ENCODE data around the gene DENND2C. TPM values are rescaled to one million over a fixed set of nuclear protein-coding genes. Genes with fewer than 3 reads are reported as not detected.
A peak's percentile ranks its signal among the peaks of the same experiment; 100 is the strongest.

Gene DENND2C
- polyA plus RNA-seq, 2 of the 4 experiments (the other 2 are of a cell fraction) = 0.18 to 0.19 TPM

- POLR2A ChIA-PET = no interaction called here
- FAIRE-seq = no peak
Measured at GRCh38 chr1:114559356-114559755, 110.5 kb downstream of the DENND2C start.

GRCh38 chr1:114558544-114558943 is 111.3 kb downstream of the DENND2C start:
- TF ChIP-seq CTCF (IDR thresholded peaks at IDR 0.05) = peak; percentile 39
- no peak for TF ChIP-seq ELK1 (IDR thresholded peaks at IDR 0.05; ENCODE audit: low read depth, low read length)
- peak; percentile 40 to 44; a peak in 4 of 5 replicates for TF ChIP-seq RAD21 (conservative IDR thresholded peaks at IDR 0.05 in 1 of 2, IDR thresholded peaks at IDR 0.05 in 1 of 2)
- no peaks in the 10 kb centered on the region for H3K9me3 ChIP-seq
- no peak overlapping the region for H3K4me2 ChIP-seq
- 96% methylated on average over 1 of the region's 1 CpG for WGBS (ENCODE audit: missing lambda C conversion rate)
- CTCF ChIA-PET = interaction anchor here (1.3 to 2.2 kb wide), 2 partner anchors 9 to 581 kb away, joined by 4 to 6 read pairs; no protein-coding TSS in a partner anchor
- no peaks in the 10 kb centered on the region for H3K4me1 ChIP-seq
- POLR2A ChIA-PET = no interaction called here
- no peak overlapping the region for H3K27ac ChIP-seq
- peak; percentile 5 to 18 for DNase-seq (ENCODE audit: low read depth in 1 of 2, low spot score in 1 of 2)
- ATAC-seq = no peak
- H3K4me3 ChIP-seq = no peak overlapping the region
- FAIRE-seq = no peak

More at GRCh38 chr1:114559356-114559755, 110.5 kb downstream of the DENND2C start:
- no peaks in the 10 kb centered on the region for H3K4me1 ChIP-seq
- 76% methylated on average over 3 of the region's 3 CpGs for WGBS (ENCODE audit: missing lambda C conversion rate)
- H3K4me2 ChIP-seq = no peak overlapping the region
- H3K4me3 ChIP-seq = no peak overlapping the region
- no peak overlapping the region for H3K27ac ChIP-seq
- no peak for DNase-seq (ENCODE audit: low read depth in 1 of 2, low spot score in 1 of 2)
- TF ChIP-seq ZSCAN20 (CRISPR knock-in tag; IDR thresholded peaks at IDR 0.05) (no peak), CHD4 (IDR thresholded peaks at IDR 0.05; ENCODE audit: borderline replicate concordance) (no peak)
- H3K9me3 ChIP-seq = no peaks in the 10 kb centered on the region
- CTCF ChIA-PET = interaction anchor here (0.5 to 2.2 kb wide), 9 partner anchors 8 to 1382 kb away, joined by 3 to 6 read pairs (median 3); no protein-coding TSS in a partner anchor
- no peak for ATAC-seq

GRCh38 chr1:114554577-114554976 is 115.3 kb downstream of the DENND2C start:
- Histone ChIP-seq H3K4me2 (no peak overlapping the region), H3K27ac (no peak overlapping the region), H3K4me3 (no peak overlapping the region), H3K4me1 (no peaks in the 10 kb centered on the region), H3K9me3 (no peaks in the 10 kb centered on the region)
- DNase-seq (ENCODE audit: low read depth in 1 of 2, low spot score in 1 of 2) (no peak), ATAC-seq (no peak), FAIRE-seq (no peak)
- 66% methylated on average over 2 of the region's 2 CpGs for WGBS (ENCODE audit: missing lambda C conversion rate)
- ChIA-PET POLR2A (no interaction called here), CTCF (interaction anchor here (0.5 to 2.3 kb wide), 2 partner anchors 91 to 208 kb away, joined by 5 to 6 read pairs; no protein-coding TSS in a partner anchor)
- no peak for TF ChIP-seq CTCF (IDR thresholded peaks at IDR 0.05)
- no peak for TF ChIP-seq CHD2 (IDR thresholded peaks at IDR 0.05; ENCODE audit: low read length, partially characterized antibody)
- no peak for TF ChIP-seq RAD21 (conservative IDR thresholded peaks at IDR 0.05 in 1 of 2, IDR thresholded peaks at IDR 0.05 in 1 of 2)

- CTCF ChIA-PET = no interaction called here
- POLR2A ChIA-PET = no interaction called here
- DNase-seq (ENCODE audit: low read depth in 1 of 2, low spot score in 1 of 2) = no peak
- WGBS (ENCODE audit: missing lambda C conversion rate) = 77% methylated on average over 7 of the region's 7 CpGs
- Histone ChIP-seq H3K27ac (no peak overlapping the region), H3K9me3 (no peaks in the 10 kb centered on the region), H3K4me3 (no peak overlapping the region), H3K4me1 (no peaks in the 10 kb centered on the region), H3K4me2 (no peak overlapping the region)
- no peak for ATAC-seq
- no peak for FAIRE-seq
- no peak for TF ChIP-seq NR3C1 (IDR thresholded peaks at IDR 0.05)
Measured at GRCh38 chr1:114552106-114552639, 117.7 kb downstream of the DENND2C start.

GRCh38 chr1:114551400-114551799 is 118.4 kb downstream of the DENND2C start:
- Histone ChIP-seq H3K4me3 (no peak overlapping the region), H3K4me1 (no peaks in the 10 kb centered on the region), H3K9me3 (no peaks in the 10 kb centered on the region), H3K4me2 (no peak overlapping the region), H3K27ac (no peak overlapping the region)
- POLR2A ChIA-PET = no interaction called here
- ATAC-seq (no peak), DNase-seq (ENCODE audit: low read depth in 1 of 2, low spot score in 1 of 2) (no peak), FAIRE-seq (no peak)
- WGBS (ENCODE audit: missing lambda C conversion rate) = 70% methylated on average over 4 of the region's 4 CpGs
- CTCF ChIA-PET = interaction anchor here (0.6 kb wide), 1 partner anchor 172 kb away, joined by 3 read pairs; no protein-coding TSS in a partner anchor
- no peak for TF ChIP-seq ZSCAN20 (CRISPR knock-in tag; IDR thresholded peaks at IDR 0.05)
- no peak for TF ChIP-seq POLR2A (IDR thresholded peaks at IDR 0.05; ENCODE audit: low read length)
- TF ChIP-seq SREBF2 (IDR thresholded peaks at IDR 0.05) = no peak
- TF ChIP-seq CBX2 (IDR thresholded peaks at IDR 0.05; ENCODE audit: borderline replicate concordance, low read depth) = no peak
- TF ChIP-seq RNF2 (IDR thresholded peaks at IDR 0.05; ENCODE audit: borderline replicate concordance, low read depth) = no peak
- no peak for TF ChIP-seq NR3C1 (IDR thresholded peaks at IDR 0.05)
- TF ChIP-seq BCL3 (IDR thresholded peaks at IDR 0.05) = no peak
- TF ChIP-seq TP53 (CRISPR knock-in tag; IDR thresholded peaks at IDR 0.05) = no peak
- no peak for TF ChIP-seq REST (IDR thresholded peaks at IDR 0.05)
